Stimulated activated CD4-positive, alpha-beta T cell treated with anti-CD3 and anti-CD28 coated beads, TNF-alpha, amount 100 ng/mL, for 48 hours (primary cell): ENCODE results near the gene CDK9.

ENCODE experiments used
- DNase-seq, 3 donors: peaks; one replicate each; pipeline ENCODE4 v3.0.0-alpha.2; 2020; ENCODE audit warnings: low read depth in 3 of 3

The CDK9 gene

GRCh38 chr9:127802576-127803443 lies 17.0 kb downstream of the CDK9 start, which contains the start of gene FPGS:
Gene FPGS (plus strand): TSS chr9:127802882. CDS start chr9:127802925, 43 bp downstream.
- DNase-seq: peak; percentile 67 to 87 (median 73)

- peak in 1 of 3 donors; percentile 26 for DNase-seq
Measured at GRCh38 chr9:127803507-127804352, 17.9 kb downstream of the CDK9 start.

- DNase-seq: peak in 1 of 3 donors; percentile 43
Measured at GRCh38 chr9:127805620-127806019, 19.8 kb downstream of the CDK9 start.

GRCh38 chr9:127806871-127807270 lies 21.0 kb downstream of the CDK9 start:
- no peak for DNase-seq

- no peak for DNase-seq
Measured at GRCh38 chr9:127808347-127809001, 22.6 kb downstream of the CDK9 start.

- DNase-seq: no peak
Measured at GRCh38 chr9:127809002-127809539, 23.2 kb downstream of the CDK9 start.

GRCh38 chr9:127809540-127810377 lies 23.9 kb downstream of the CDK9 start:
- DNase-seq: no peak

- DNase-seq: no peak
Measured at GRCh38 chr9:127810378-127811187, 24.7 kb downstream of the CDK9 start.

- DNase-seq: no peak
Measured at GRCh38 chr9:127812011-127812410, 26.2 kb downstream of the CDK9 start.

GRCh38 chr9:127812936-127813675 lies 27.3 kb downstream of the CDK9 start:
- no peak for DNase-seq

GRCh38 chr9:127813686-127814226 lies 27.9 kb downstream of the CDK9 start:
- DNase-seq: no peak

- DNase-seq: no peak
Measured at GRCh38 chr9:127814619-127815511, 29.0 kb downstream of the CDK9 start.

- DNase-seq: no peak
Measured at GRCh38 chr9:127815512-127816361, 29.9 kb downstream of the CDK9 start.

GRCh38 chr9:127816362-127816725 lies 30.5 kb downstream of the CDK9 start:
- no peak for DNase-seq

GRCh38 chr9:127816728-127817127 lies 30.9 kb downstream of the CDK9 start:
- no peak for DNase-seq

- no peak for DNase-seq
Measured at GRCh38 chr9:127817881-127818434, 32.1 kb downstream of the CDK9 start.

- no peak for DNase-seq
Measured at GRCh38 chr9:127818574-127818973, 32.7 kb downstream of the CDK9 start.
